ENCODE measurements around the gene SSB. TPM values are rescaled to one million over a fixed set of nuclear protein-coding genes. Genes with fewer than 3 reads are reported as not detected.
"Not testable (repeated sequence)": the region's sequence is repeated elsewhere in the genome, so short reads cannot be mapped to it uniquely, and the experiment has no call there.

The SSB gene
- total RNA-seq, 1 experiment from 2014 or later = 145 TPM

DNA sequence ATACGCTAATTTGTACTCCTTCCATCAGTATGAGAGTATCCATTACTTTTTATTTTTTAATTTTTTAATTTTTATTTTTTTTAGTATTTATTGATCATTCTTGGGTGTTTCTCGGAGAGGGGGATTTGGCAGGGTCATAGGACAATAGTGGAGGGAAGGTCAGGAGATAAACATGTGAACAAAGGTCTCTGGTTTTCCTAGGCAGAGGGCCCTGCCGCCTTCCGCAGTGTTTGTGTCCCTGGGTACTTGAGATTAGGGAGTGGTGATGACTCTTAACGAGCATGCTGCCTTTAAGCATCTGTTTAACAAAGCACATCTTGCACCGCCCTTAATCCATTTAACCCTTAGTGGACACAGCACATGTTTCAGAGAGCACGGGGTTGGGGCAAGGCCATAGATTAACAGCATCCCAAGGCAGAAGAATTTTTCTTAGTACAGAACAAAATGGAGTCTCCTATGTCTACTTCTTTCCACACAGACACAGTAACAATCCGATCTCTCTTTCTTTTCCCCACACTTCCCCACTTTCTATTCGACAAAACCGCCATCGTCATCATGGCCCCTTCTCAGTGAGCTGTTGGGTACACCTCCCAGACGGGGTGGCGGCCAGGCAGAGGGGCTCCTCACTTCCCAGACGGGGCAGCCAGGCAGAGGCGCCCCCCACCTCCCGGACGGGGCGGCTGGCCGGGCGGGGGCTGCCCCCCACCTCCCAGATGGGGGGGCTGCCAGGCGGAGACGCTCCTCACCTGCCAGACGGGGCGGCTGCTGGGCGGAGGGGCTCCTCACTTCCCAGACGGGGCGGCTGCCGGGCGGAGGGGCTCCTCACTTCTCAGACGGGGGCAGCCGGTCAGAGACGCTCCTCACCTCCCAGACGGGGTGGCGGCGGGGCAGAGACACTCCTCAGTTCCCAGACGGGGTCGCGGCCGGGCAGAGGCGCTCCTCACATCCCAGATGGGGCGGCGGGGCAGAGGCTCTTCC is 56.9 kb downstream of the SSB start:
- DNase-seq (ENCODE audit: low read depth in 1 of 2, low spot score in 2 of 2) = not testable (repeated sequence)

GRCh38 chr2:169859423-169859822 is 60.8 kb downstream of the SSB start:
- DNase-seq (ENCODE audit: low read depth in 1 of 2, low spot score in 2 of 2) = no peak
- no peaks in the 10 kb centered on the region for H3K4me1 ChIP-seq (replicated peaks)
- no peak overlapping the region for H3K4me3 ChIP-seq
- no peak overlapping the region for H3K27ac ChIP-seq
- H3K9me3 ChIP-seq (replicated peaks) = no peaks in the 10 kb centered on the region
- H3K27me3 ChIP-seq (replicated peaks) = no peaks in the 10 kb centered on the region
- H3K36me3 ChIP-seq = 0 out of 2 replicates have a peak, but pooled peaks cover 5% of the 10 kb centered on the region

More for the DNA sequence above, 56.9 kb downstream of the SSB start:
- not testable (repeated sequence) for H3K27ac ChIP-seq; H3K36me3 ChIP-seq; H3K4me1 ChIP-seq (replicated peaks); H3K4me3 ChIP-seq; H3K27me3 ChIP-seq (replicated peaks); H3K9me3 ChIP-seq (replicated peaks)

GRCh38 chr2:169860149-169860548 is 61.5 kb downstream of the SSB start:
- 0 out of 2 replicates have a peak, but pooled peaks cover 5% of the 10 kb centered on the region for H3K36me3 ChIP-seq
- DNase-seq (ENCODE audit: low read depth in 1 of 2, low spot score in 2 of 2) = no peak
- no peaks in the 10 kb centered on the region for H3K4me1 ChIP-seq (replicated peaks)
- H3K27ac ChIP-seq = no peak overlapping the region
- no peak overlapping the region for H3K4me3 ChIP-seq
- no peaks in the 10 kb centered on the region for H3K27me3 ChIP-seq (replicated peaks)
- H3K9me3 ChIP-seq (replicated peaks) = no peaks in the 10 kb centered on the region

Other genes with a start within 250 kb of the SSB start
- 25.2 and 30.4 TPM in 2 replicates for gene FASTKD1, start 225.0 kb upstream of the SSB start, total RNA-seq (2014; rRNA removed; shearing (Covaris generic))
- gene PPIG, start 214.5 kb upstream of the SSB start, total RNA-seq (2014; rRNA removed; shearing (Covaris generic)) = 32.7 and 33.4 TPM in 2 replicates
- gene CFAP210, start 104.5 kb upstream of the SSB start, total RNA-seq (2014; rRNA removed; shearing (Covaris generic)) = not detected in 2 replicates
- 1.9 TPM in 2 replicates for gene PHOSPHO2, start 104.4 kb upstream of the SSB start, total RNA-seq (2014; rRNA removed; shearing (Covaris generic))
- 0.78 and 2.9 TPM in 2 replicates for gene KLHL23, start 65.0 kb upstream of the SSB start, total RNA-seq (2014; rRNA removed; shearing (Covaris generic))
- gene METTL5, start 26.0 kb downstream of the SSB start, total RNA-seq (2014; rRNA removed; shearing (Covaris generic)) = 81.2 and 120 TPM in 2 replicates
- gene UBR3, start 28.6 kb downstream of the SSB start, total RNA-seq (2014; rRNA removed; shearing (Covaris generic)) = 25.0 and 29.7 TPM in 2 replicates